GM18499 (cell line): ENCODE data around the gene PPRC1.

Source experiments
- ATAC-seq: cut with Tn5 transposase; IDR thresholded peaks from one replicate; pipeline ENCODE4 v1.9.1; 2021; ENCODE audit warnings: moderate number of reproducible peaks; ENCODE audit not compliant: insufficient read depth, unreplicated experiment

PPRC1 gene

GRCh38 chr10:102147561-102147960, 14.7 kb downstream of the PPRC1 start:
- ATAC-seq: no peak

GRCh38 chr10:102148275-102148674, 15.4 kb downstream of the PPRC1 start:
- no peak for ATAC-seq

GRCh38 chr10:102150970-102151773, 18.3 kb downstream of the PPRC1 start:
- no peak for ATAC-seq

- peak; percentile 82 for ATAC-seq
Observed at GRCh38 chr10:102151774-102152544, 19.1 kb downstream of the PPRC1 start, which contains the start of gene NOLC1. NOLC1 (plus strand) TSS chr10:102152389; CDS start chr10:102152411, 22 bp downstream.

- ATAC-seq: no peak
Observed at GRCh38 chr10:102152545-102152890, 19.7 kb downstream of the PPRC1 start.

GRCh38 chr10:102153093-102153620, 20.3 kb downstream of the PPRC1 start:
- no peak for ATAC-seq

- ATAC-seq: no peak
Observed at GRCh38 chr10:102154466-102155116, 21.8 kb downstream of the PPRC1 start.

- ATAC-seq: no peak
Observed at GRCh38 chr10:102157224-102157623, 24.4 kb downstream of the PPRC1 start.

GRCh38 chr10:102159051-102159597, 26.3 kb downstream of the PPRC1 start:
- no peak for ATAC-seq

GRCh38 chr10:102159831-102160230, 27.0 kb downstream of the PPRC1 start:
- no peak for ATAC-seq

GRCh38 chr10:102163342-102163989, 30.6 kb downstream of the PPRC1 start:
- ATAC-seq: no peak

- ATAC-seq: no peak
Observed at GRCh38 chr10:102167861-102168260, 35.0 kb downstream of the PPRC1 start.

GRCh38 chr10:102170602-102171001, 37.8 kb downstream of the PPRC1 start:
- no peak for ATAC-seq

- no peak for ATAC-seq
Observed at GRCh38 chr10:102172288-102172687, 39.4 kb downstream of the PPRC1 start.

- no peak for ATAC-seq
Observed at GRCh38 chr10:102175415-102175814, 42.6 kb downstream of the PPRC1 start.

GRCh38 chr10:102184606-102185005, 51.8 kb downstream of the PPRC1 start:
- ATAC-seq: no peak

GRCh38 chr10:102185272-102185671, 52.4 kb downstream of the PPRC1 start:
- ATAC-seq: no peak

- ATAC-seq: no peak
Observed at GRCh38 chr10:102185811-102186527, 53.1 kb downstream of the PPRC1 start.

- ATAC-seq: no peak
Observed at GRCh38 chr10:102188298-102188940, 55.6 kb downstream of the PPRC1 start.
